Mesenchymal stem cell (in vitro differentiated cells and primary cell): ENCODE results near the gene NPAS3.

Source experiments
- DNase-seq: peaks from one replicate; pipeline ENCODE4 v3.0.0-alpha.2; 2013
- H2AFZ ChIP-seq: one replicate; pipeline ENCODE4 v1.6.1; 2013; ENCODE audit warnings: low read depth, mild to moderate bottlenecking, control low read depth, inconsistent platforms, low read length, moderate library complexity
- H2AK5ac ChIP-seq: 2 replicates; pipeline ENCODE4 v1.6.1; 2013; ENCODE audit warnings: low read length, moderate library complexity, mild to moderate bottlenecking, inconsistent platforms; ENCODE audit not compliant: severe bottlenecking
- H2BK120ac ChIP-seq: one replicate; pipeline ENCODE4 v1.6.1; 2013; ENCODE audit warnings: low read depth, mild to moderate bottlenecking, inconsistent platforms, low read length, moderate library complexity
- H2BK12ac ChIP-seq, 2 experiments: one replicate each; pipeline ENCODE4 v1.6.1; 2013; ENCODE audit warnings: inconsistent platforms in 2 of 2, low read length in 2 of 2, mild to moderate bottlenecking in 2 of 2, moderate library complexity in 2 of 2, control low read depth in 1 of 2
- H2BK15ac ChIP-seq: one replicate; pipeline ENCODE4 v1.6.1; 2013; ENCODE audit warnings: mild to moderate bottlenecking, low read depth, inconsistent platforms; ENCODE audit not compliant: poor library complexity, severe bottlenecking
- H2BK5ac ChIP-seq: 2 replicates; pipeline ENCODE4 v1.6.1; 2013; ENCODE audit warnings: low read depth, mild to moderate bottlenecking, low read length, control low read depth, inconsistent platforms; ENCODE audit not compliant: poor library complexity, severe bottlenecking
- H3K14ac ChIP-seq, 2 experiments: one replicate each; pipeline ENCODE4 v1.6.1; 2013; ENCODE audit warnings: inconsistent platforms in 2 of 2, low read length in 2 of 2, control low read depth in 1 of 2, mild to moderate bottlenecking in 1 of 2, moderate library complexity in 1 of 2
- H3K18ac ChIP-seq, 2 experiments: one replicate each; pipeline ENCODE4 v1.6.1; 2013; ENCODE audit warnings: inconsistent platforms in 2 of 2, low read length in 2 of 2, control low read depth in 1 of 2, low read depth in 1 of 2, mild to moderate bottlenecking in 1 of 2
- H3K23ac ChIP-seq, 2 experiments: one replicate each; pipeline ENCODE4 v1.6.1; 2013; ENCODE audit warnings: inconsistent platforms in 2 of 2, low read length in 2 of 2, mild to moderate bottlenecking in 2 of 2, moderate library complexity in 2 of 2, control low read depth in 1 of 2
- H3K27ac ChIP-seq: 2 replicates; pipeline ENCODE4 v1.5.1; 2013; ENCODE audit warnings: mild to moderate bottlenecking, moderate library complexity, low read length, control low read depth, inconsistent platforms; ENCODE audit not compliant: poor library complexity, severe bottlenecking
- H3K27me3 ChIP-seq, 2 experiments: 2 replicates each; pipeline versions ENCODE4 v1.6.1 to v1.7.0; 2013; ENCODE audit warnings: low read length in 2 of 2, mild to moderate bottlenecking in 2 of 2, moderate library complexity in 2 of 2, control low read depth in 1 of 2, inconsistent platforms in 1 of 2; ENCODE audit not compliant: control insufficient read depth in 1 of 2, insufficient read depth in 1 of 2
- H3K36me3 ChIP-seq, 2 experiments: 2 replicates each; pipeline versions ENCODE4 v1.6.1 to v1.7.0; 2013; ENCODE audit warnings: low read length in 2 of 2, control low read depth in 1 of 2, inconsistent platforms in 1 of 2, low read depth in 1 of 2, mild to moderate bottlenecking in 1 of 2; ENCODE audit not compliant: insufficient read depth in 2 of 2, control insufficient read depth in 1 of 2
- H3K4ac ChIP-seq, 2 experiments: one replicate each; pipeline ENCODE4 v1.6.1; 2013; ENCODE audit warnings: inconsistent platforms in 2 of 2, low read length in 2 of 2, mild to moderate bottlenecking in 2 of 2, moderate library complexity in 2 of 2, control low read depth in 1 of 2, low read depth in 1 of 2
- H3K4me1 ChIP-seq: 2 replicates; pipeline ENCODE4 v1.6.1; 2013; ENCODE audit warnings: low read depth, low read length, control low read depth; ENCODE audit not compliant: control insufficient read depth, insufficient read depth
- H3K4me2 ChIP-seq: 2 replicates; pipeline ENCODE4 v1.6.1; 2013; ENCODE audit warnings: low read length, mild to moderate bottlenecking, inconsistent platforms; ENCODE audit not compliant: poor library complexity, severe bottlenecking
- H3K4me3 ChIP-seq, 2 experiments: 2 replicates each; pipeline versions ENCODE4 v1.5.1 to v1.7.0; 2013; ENCODE audit warnings: low read length in 2 of 2, mild to moderate bottlenecking in 2 of 2, control low read depth in 1 of 2, low read depth in 1 of 2; ENCODE audit not compliant: insufficient read depth in 1 of 2
- H3K79me1 ChIP-seq: replicated peaks from 2 replicates; pipeline ENCODE4 v1.6.1; 2013; ENCODE audit warnings: mild to moderate bottlenecking, control low read depth, low read length, inconsistent platforms; ENCODE audit not compliant: poor library complexity, severe bottlenecking
- H3K9ac ChIP-seq: 2 replicates; pipeline ENCODE4 v1.7.0; 2013; ENCODE audit warnings: mild to moderate bottlenecking, low read length, moderate library complexity
- H3K9me3 ChIP-seq: 2 replicates; pipeline ENCODE4 v1.7.0; 2013; ENCODE audit warnings: mild to moderate bottlenecking, low read length; ENCODE audit not compliant: control insufficient read depth
- H4K8ac ChIP-seq: one replicate; pipeline ENCODE4 v1.6.1; 2013; ENCODE audit warnings: inconsistent platforms, mild to moderate bottlenecking, low read length, moderate library complexity
- H4K91ac ChIP-seq: one replicate; pipeline ENCODE4 v1.6.1; 2013; ENCODE audit warnings: mild to moderate bottlenecking, low read length, inconsistent platforms
- WGBS: methylation state at CpG from one replicate; pipeline ENCODE4 v1.1.7; 2013; ENCODE audit warnings: mixed read lengths; 5-methylcytosine and 5-hydroxymethylcytosine counted together

Gene NPAS3

GRCh38 chr14:33019346-33019745 lies 80.7 kb downstream of the NPAS3 start:
- Histone ChIP-seq H3K18ac (no peak overlapping the region), H3K14ac (no peak overlapping the region), H3K36me3 (no peaks in the 10 kb centered on the region), H3K4me3 (no peak overlapping the region), H2AK5ac (no peak overlapping the region), H3K27ac (no peak overlapping the region), H3K27me3 (no peaks in the 10 kb centered on the region), H2BK12ac (no peak overlapping the region), H4K8ac (no peak overlapping the region), H2BK5ac (no peak overlapping the region), H2BK15ac (no peak overlapping the region), H3K79me1 (no peaks in the 10 kb centered on the region), H2BK120ac (no peak overlapping the region), H3K4me2 (no peak overlapping the region), H3K9ac (no peak overlapping the region), H3K9me3 (no peaks in the 10 kb centered on the region), H3K4ac (no peak overlapping the region), H3K4me1 (no peaks in the 10 kb centered on the region), H2AFZ (no peak overlapping the region), H3K23ac (no peak overlapping the region), H4K91ac (no peak overlapping the region)
- WGBS, result 100% methylated on average over 1 of the region's 3 CpGs
- no peak for DNase-seq

GRCh38 chr14:33026850-33027430 lies 88.3 kb downstream of the NPAS3 start:
- H3K79me1 ChIP-seq, result no peaks in the 10 kb centered on the region
- peak overlapping the region; percentile 62 for H3K9ac ChIP-seq
- H2AFZ ChIP-seq, result no peak overlapping the region
- no peak overlapping the region for H2BK12ac ChIP-seq
- H3K4ac ChIP-seq, result no peak overlapping the region
- no peaks in the 10 kb centered on the region for H3K4me1 ChIP-seq
- no peak overlapping the region for H3K4me3 ChIP-seq
- no peak overlapping the region for H4K91ac ChIP-seq
- no peaks in the 10 kb centered on the region for H3K27me3 ChIP-seq
- H3K27ac ChIP-seq, result no peak overlapping the region
- no peak for DNase-seq
- H3K4me2 ChIP-seq, result no peak overlapping the region
- no peak overlapping the region for H2AK5ac ChIP-seq
- H2BK120ac ChIP-seq, result no peak overlapping the region
- no peak overlapping the region for H3K18ac ChIP-seq
- H3K23ac ChIP-seq, result no peak overlapping the region
- 88% methylated on average over 3 of the region's 5 CpGs for whole genome bisulfite sequencing
- H3K14ac ChIP-seq, result no peak overlapping the region
- H3K36me3 ChIP-seq, result no peaks in the 10 kb centered on the region
- H2BK15ac ChIP-seq, result no peak overlapping the region
- H3K9me3 ChIP-seq, result no peaks in the 10 kb centered on the region
- no peak overlapping the region for H2BK5ac ChIP-seq
- no peak overlapping the region for H4K8ac ChIP-seq

GRCh38 chr14:33029511-33029910 lies 90.8 kb downstream of the NPAS3 start:
- Histone ChIP-seq H2AFZ (no peak overlapping the region), H3K79me1 (no peaks in the 10 kb centered on the region), H3K27me3 (no peaks in the 10 kb centered on the region), H3K23ac (no peak overlapping the region), H3K9ac (no peak overlapping the region), H4K91ac (no peak overlapping the region), H3K27ac (no peak overlapping the region), H3K4me2 (no peak overlapping the region), H3K14ac (no peak overlapping the region), H2AK5ac (no peak overlapping the region), H3K36me3 (no peaks in the 10 kb centered on the region), H3K4ac (no peak overlapping the region), H3K18ac (no peak overlapping the region), H4K8ac (no peak overlapping the region), H2BK15ac (no peak overlapping the region), H3K4me1 (no peaks in the 10 kb centered on the region), H3K9me3 (no peaks in the 10 kb centered on the region), H2BK120ac (no peak overlapping the region), H2BK12ac (no peak overlapping the region), H3K4me3 (no peak overlapping the region), H2BK5ac (no peak overlapping the region)
- no peak for DNase-seq

- Histone ChIP-seq H2BK15ac (no peak overlapping the region), H3K9ac (no peak overlapping the region), H2BK12ac (no peak overlapping the region), H2AK5ac (no peak overlapping the region), H3K27ac (no peak overlapping the region), H4K8ac (no peak overlapping the region), H3K23ac (no peak overlapping the region), H2BK5ac (no peak overlapping the region), H3K4me1 (no peaks in the 10 kb centered on the region), H3K4me2 (no peak overlapping the region), H2BK120ac (no peak overlapping the region), H3K4me3 (no peak overlapping the region), H2AFZ (no peak overlapping the region), H3K4ac (no peak overlapping the region), H3K18ac (no peak overlapping the region), H4K91ac (no peak overlapping the region), H3K14ac (no peak overlapping the region), H3K79me1 (no peaks in the 10 kb centered on the region), H3K27me3 (no peaks in the 10 kb centered on the region), H3K36me3 (no peaks in the 10 kb centered on the region), H3K9me3 (no peaks in the 10 kb centered on the region)
- WGBS, result 96% methylated on average over 3 of the region's 4 CpGs
- no peak for DNase-seq
Measured at GRCh38 chr14:33030386-33030785, 91.7 kb downstream of the NPAS3 start.
